ENCODE measurements around the gene RGR.

DNA sequence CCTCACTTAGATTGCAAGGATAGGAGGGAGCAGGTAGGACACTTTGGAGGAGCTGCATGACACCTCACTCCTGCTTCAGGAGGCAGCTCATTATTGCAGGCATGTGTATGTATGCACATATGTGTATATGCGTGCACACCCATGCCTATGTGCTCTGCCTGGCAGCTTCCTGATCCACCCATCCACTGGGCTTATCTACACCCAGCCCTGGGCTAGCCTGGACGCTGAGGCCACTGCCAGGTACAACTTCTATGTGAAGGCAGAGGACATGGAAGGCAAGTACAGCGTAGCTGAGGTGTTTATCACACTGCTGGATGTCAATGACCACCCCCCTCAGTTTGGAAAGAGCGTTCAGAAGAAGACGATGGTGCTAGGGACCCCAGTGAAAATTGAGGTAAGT is 32.8 kb upstream of the RGR start:
- TF ChIP-seq CTCF (conservative IDR thresholded peaks at IDR 0.05 in 1 of 2, IDR thresholded peaks at IDR 0.05 in 1 of 2; ENCODE audit: extremely low read depth in 1 of 2, insufficient read depth in 1 of 2, low read depth in 1 of 2, low read length in 2 of 2), result no peak
- TF ChIP-seq EZH2 (IDR thresholded peaks at IDR 0.05; ENCODE audit: borderline replicate concordance, low read length), result no peak
